C4-2B (cell line): ENCODE data around the gene DHX58.

Experiments
- ZFX ChIP-seq: fragments of 450-650 bp; IDR thresholded peaks from 2 replicates; pipeline ENCODE4 v1.6.1; 2017
- TF ChIP-seq, protein P1 (sequence below): fragments of 450-650 bp; conservative IDR thresholded peaks from 2 replicates; pipeline ENCODE4 v1.5.1; 2017; ENCODE audit warnings: mild to moderate bottlenecking

DNA sequence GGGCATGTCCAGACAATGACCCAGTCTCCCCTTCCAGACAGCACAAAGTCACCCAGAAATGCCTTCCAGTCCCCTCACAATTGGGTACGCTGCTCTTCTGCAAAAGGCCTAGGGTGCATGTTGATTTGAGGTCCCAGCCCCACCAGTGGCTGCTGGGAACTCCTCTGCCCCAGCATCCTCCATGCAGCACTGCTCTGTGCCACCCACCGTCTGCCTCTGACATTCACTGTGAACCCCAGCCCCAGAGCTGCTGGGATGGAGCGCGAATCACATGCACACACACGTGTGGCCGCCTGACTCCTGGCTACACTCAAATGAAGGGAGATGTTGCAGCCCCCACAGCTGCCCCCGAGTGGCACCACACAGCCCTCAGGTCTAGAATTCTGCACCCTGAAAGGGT, 60.9 kb downstream of the DHX58 start:
- TF ChIP-seq, protein P1, sequence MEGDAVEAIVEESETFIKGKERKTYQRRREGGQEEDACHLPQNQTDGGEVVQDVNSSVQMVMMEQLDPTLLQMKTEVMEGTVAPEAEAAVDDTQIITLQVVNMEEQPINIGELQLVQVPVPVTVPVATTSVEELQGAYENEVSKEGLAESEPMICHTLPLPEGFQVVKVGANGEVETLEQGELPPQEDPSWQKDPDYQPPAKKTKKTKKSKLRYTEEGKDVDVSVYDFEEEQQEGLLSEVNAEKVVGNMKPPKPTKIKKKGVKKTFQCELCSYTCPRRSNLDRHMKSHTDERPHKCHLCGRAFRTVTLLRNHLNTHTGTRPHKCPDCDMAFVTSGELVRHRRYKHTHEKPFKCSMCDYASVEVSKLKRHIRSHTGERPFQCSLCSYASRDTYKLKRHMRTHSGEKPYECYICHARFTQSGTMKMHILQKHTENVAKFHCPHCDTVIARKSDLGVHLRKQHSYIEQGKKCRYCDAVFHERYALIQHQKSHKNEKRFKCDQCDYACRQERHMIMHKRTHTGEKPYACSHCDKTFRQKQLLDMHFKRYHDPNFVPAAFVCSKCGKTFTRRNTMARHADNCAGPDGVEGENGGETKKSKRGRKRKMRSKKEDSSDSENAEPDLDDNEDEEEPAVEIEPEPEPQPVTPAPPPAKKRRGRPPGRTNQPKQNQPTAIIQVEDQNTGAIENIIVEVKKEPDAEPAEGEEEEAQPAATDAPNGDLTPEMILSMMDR: no peak
- TF ChIP-seq ZFX: no peak
